22Rv1 (cell line): ENCODE data around the gene SLC16A1.

Experiments
- H3K27ac ChIP-seq: fragments of 450-650 bp; 2 replicates; pipeline ENCODE4 v1.5.1; 2017
- CTCF ChIP-seq: fragments of 450-650 bp; IDR thresholded peaks from 2 replicates; pipeline ENCODE4 v1.5.1; 2017; ENCODE audit warnings: mild to moderate bottlenecking
- ZFX ChIP-seq: fragments of 450-650 bp; IDR thresholded peaks from 2 replicates; pipeline ENCODE4 v1.6.1; 2017; ENCODE audit warnings: antibody characterized with exemption, borderline replicate concordance

SLC16A1 gene

GRCh38 chr1:112950426-112950825, 5.6 kb downstream of the SLC16A1 start:
- H3K27ac ChIP-seq: no peak overlapping the region

GRCh38 chr1:112946683-112947082, 9.3 kb downstream of the SLC16A1 start:
- TF ChIP-seq ZFX (no peak), CTCF (no peak)
- no peak overlapping the region for H3K27ac ChIP-seq

More at GRCh38 chr1:112950426-112950825, 5.6 kb downstream of the SLC16A1 start:
- TF ChIP-seq CTCF (no peak), ZFX (no peak)

GRCh38 chr1:112939810-112940209, 16.2 kb downstream of the SLC16A1 start:
- TF ChIP-seq ZFX (no peak), CTCF (no peak)
- H3K27ac ChIP-seq: no peak overlapping the region

- no peak overlapping the region for H3K27ac ChIP-seq
Measured at GRCh38 chr1:112938210-112938609, 17.8 kb downstream of the SLC16A1 start.

GRCh38 chr1:112937495-112937894, 18.5 kb downstream of the SLC16A1 start:
- TF ChIP-seq CTCF: no peak
- no peak for TF ChIP-seq ZFX
- no peak overlapping the region for H3K27ac ChIP-seq

More at GRCh38 chr1:112938210-112938609, 17.8 kb downstream of the SLC16A1 start:
- no peak for TF ChIP-seq ZFX
- TF ChIP-seq CTCF: no peak

- H3K27ac ChIP-seq: no peak overlapping the region
- no peak for TF ChIP-seq CTCF
- TF ChIP-seq ZFX: no peak
Measured at GRCh38 chr1:112937070-112937469, 18.9 kb downstream of the SLC16A1 start.

GRCh38 chr1:112935461-112936111, 20.4 kb downstream of the SLC16A1 start:
- H3K27ac ChIP-seq: no peak overlapping the region
- TF ChIP-seq CTCF (no peak), ZFX (no peak)
